ENCODE data around the gene HMGCLL1. TPM values are rescaled to one million over a fixed set of nuclear protein-coding genes. Genes with fewer than 3 reads are reported as not detected.

Gene HMGCLL1
- total RNA-seq, 1 donor from 2014 or later = 4.3 TPM

GRCh38 chr6:55601120-55601519, 22.1 kb upstream of the HMGCLL1 start:
- no peaks in the 10 kb centered on the region for H3K9me3 ChIP-seq
- H3K36me3 ChIP-seq = no peaks in the 10 kb centered on the region
- DNase-seq (no peak), ATAC-seq (no peak)
- TF ChIP-seq CTCF (IDR thresholded peaks at IDR 0.05) = no peak
- no peaks in the 10 kb centered on the region for H3K27me3 ChIP-seq (ENCODE audit: low read depth)
- intact Hi-C loops (cut with DNase I) = no loop called here
- no peak overlapping the region for H3K27ac ChIP-seq
- H3K4me3 ChIP-seq = no peak overlapping the region
- no peaks in the 10 kb centered on the region for H3K4me1 ChIP-seq

- DNase-seq = no peak
- no peak for ATAC-seq
- no peaks in the 10 kb centered on the region for H3K27me3 ChIP-seq (ENCODE audit: low read depth)
- intact Hi-C loops (cut with DNase I) = no loop called here
- H3K27ac ChIP-seq = no peak overlapping the region
- H3K36me3 ChIP-seq = no peaks in the 10 kb centered on the region
- TF ChIP-seq CTCF (IDR thresholded peaks at IDR 0.05) = no peak
- H3K9me3 ChIP-seq = no peaks in the 10 kb centered on the region
- H3K4me1 ChIP-seq = no peaks in the 10 kb centered on the region
- no peak overlapping the region for H3K4me3 ChIP-seq
Observed at GRCh38 chr6:55594442-55594841, 15.4 kb upstream of the HMGCLL1 start.

- no peaks in the 10 kb centered on the region for H3K4me1 ChIP-seq
- H3K9me3 ChIP-seq = no peaks in the 10 kb centered on the region
- no peak for ATAC-seq
- no peak overlapping the region for H3K27ac ChIP-seq
- H3K27me3 ChIP-seq (ENCODE audit: low read depth) = no peaks in the 10 kb centered on the region
- no peak for TF ChIP-seq CTCF (IDR thresholded peaks at IDR 0.05)
- DNase-seq = no peak
- intact Hi-C loops (cut with DNase I) = no loop called here
- H3K4me3 ChIP-seq = no peak overlapping the region
- H3K36me3 ChIP-seq = no peaks in the 10 kb centered on the region
Observed at GRCh38 chr6:55584654-55585354, 5.8 kb upstream of the HMGCLL1 start.

GRCh38 chr6:55576811-55577210, 2.2 kb downstream of the HMGCLL1 start:
- ATAC-seq = no peak
- Histone ChIP-seq H3K9me3 (peaks cover 7% of the 10 kb centered on the region), H3K27me3 (ENCODE audit: low read depth) (peaks cover 3% of the 10 kb centered on the region), H3K4me3 (no peak overlapping the region), H3K4me1 (no peaks in the 10 kb centered on the region), H3K36me3 (no peaks in the 10 kb centered on the region), H3K27ac (no peak overlapping the region)
- TF ChIP-seq CTCF (IDR thresholded peaks at IDR 0.05) = no peak
- intact Hi-C loops (cut with DNase I) = no loop called here
- no peak for DNase-seq

GRCh38 chr6:55574556-55574955, 4.4 kb downstream of the HMGCLL1 start:
- Histone ChIP-seq H3K9me3 (peaks cover 7% of the 10 kb centered on the region), H3K36me3 (no peaks in the 10 kb centered on the region), H3K4me3 (no peak overlapping the region), H3K4me1 (no peaks in the 10 kb centered on the region), H3K27me3 (ENCODE audit: low read depth) (peaks cover 3% of the 10 kb centered on the region), H3K27ac (no peak overlapping the region)
- no peak for TF ChIP-seq CTCF (IDR thresholded peaks at IDR 0.05)
- no peak for DNase-seq
- ATAC-seq = no peak
- intact Hi-C loops (cut with DNase I) = no loop called here
